Neural progenitor cell (in vitro differentiated cells): ENCODE data around the gene TRMT1.
A peak's percentile ranks its signal among the peaks of the same experiment; 100 is the strongest.

ENCODE experiments used
- CTCF ChIP-seq: fragments of 200-600 bp; sonication (generic); IDR thresholded peaks from 2 replicates; pipeline ENCODE4 v1.5.1; 2017; ENCODE audit warnings: antibody characterized with exemption, mild to moderate bottlenecking
- EZH2 ChIP-seq: fragments of 200-600 bp; sonication (generic); IDR thresholded peaks from 2 replicates; pipeline ENCODE4 v1.6.1; 2017; ENCODE audit warnings: antibody characterized with exemption, mild to moderate bottlenecking, moderate library complexity

DNA sequence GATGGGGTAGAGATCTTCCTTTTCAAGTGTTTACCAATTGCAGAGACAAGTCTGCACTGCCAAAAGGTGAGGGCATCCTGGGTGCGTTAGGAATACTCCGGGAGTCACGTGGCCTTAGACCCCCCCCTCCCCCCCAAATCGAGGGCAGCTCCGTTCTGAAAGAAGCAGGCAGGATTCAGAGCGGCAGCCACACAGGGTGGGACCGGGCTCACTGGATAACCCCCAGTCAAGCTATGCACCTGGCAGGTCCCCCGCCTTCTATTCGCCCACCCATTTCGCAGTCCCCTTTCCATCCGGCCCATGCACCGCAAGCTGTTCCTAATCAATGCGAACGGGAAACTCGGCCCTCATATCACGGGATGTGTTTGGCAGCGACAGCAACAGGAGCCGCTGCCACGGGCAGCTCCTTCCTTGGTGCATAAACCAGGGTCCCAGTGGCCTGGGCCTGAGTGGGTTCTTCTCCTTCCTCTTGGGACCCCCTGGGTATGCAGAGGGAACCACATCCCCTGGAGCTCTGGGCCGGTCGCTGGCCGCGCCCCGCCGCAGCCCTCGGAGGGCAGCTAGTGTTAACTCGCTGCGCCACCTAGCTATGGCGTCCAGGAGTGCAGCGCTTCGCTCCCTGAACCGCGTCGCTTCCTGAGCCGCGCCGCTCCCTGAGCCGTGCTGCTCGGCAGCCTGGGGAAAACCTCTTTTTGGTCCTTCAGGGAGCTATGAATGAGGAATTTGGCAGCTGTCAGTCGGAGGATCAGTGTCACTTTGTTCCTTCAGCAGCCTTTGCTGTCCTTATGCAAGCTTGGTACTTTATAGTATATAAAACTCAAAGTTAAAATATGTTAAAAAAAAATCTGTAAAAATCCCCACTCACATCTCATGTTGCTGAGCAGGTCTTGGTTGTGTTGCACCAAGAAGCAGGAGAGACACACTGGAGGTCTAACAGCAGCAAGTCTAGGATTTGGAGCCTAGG, 55.3 kb downstream of the TRMT1 start:
- peak; percentile 83 for TF ChIP-seq EZH2
- peak; percentile 93 for TF ChIP-seq CTCF
